GM21515 (cell line): ENCODE results near the gene FAM171A1.
"Not testable (repeated sequence)": the region's sequence is repeated elsewhere in the genome, so short reads cannot be mapped to it uniquely, and the experiment has no call there.

Source experiments
- ATAC-seq: cut with Tn5 transposase; IDR thresholded peaks from one replicate; pipeline ENCODE4 v1.9.1; 2021; ENCODE audit not compliant: unreplicated experiment

Gene FAM171A1

DNA sequence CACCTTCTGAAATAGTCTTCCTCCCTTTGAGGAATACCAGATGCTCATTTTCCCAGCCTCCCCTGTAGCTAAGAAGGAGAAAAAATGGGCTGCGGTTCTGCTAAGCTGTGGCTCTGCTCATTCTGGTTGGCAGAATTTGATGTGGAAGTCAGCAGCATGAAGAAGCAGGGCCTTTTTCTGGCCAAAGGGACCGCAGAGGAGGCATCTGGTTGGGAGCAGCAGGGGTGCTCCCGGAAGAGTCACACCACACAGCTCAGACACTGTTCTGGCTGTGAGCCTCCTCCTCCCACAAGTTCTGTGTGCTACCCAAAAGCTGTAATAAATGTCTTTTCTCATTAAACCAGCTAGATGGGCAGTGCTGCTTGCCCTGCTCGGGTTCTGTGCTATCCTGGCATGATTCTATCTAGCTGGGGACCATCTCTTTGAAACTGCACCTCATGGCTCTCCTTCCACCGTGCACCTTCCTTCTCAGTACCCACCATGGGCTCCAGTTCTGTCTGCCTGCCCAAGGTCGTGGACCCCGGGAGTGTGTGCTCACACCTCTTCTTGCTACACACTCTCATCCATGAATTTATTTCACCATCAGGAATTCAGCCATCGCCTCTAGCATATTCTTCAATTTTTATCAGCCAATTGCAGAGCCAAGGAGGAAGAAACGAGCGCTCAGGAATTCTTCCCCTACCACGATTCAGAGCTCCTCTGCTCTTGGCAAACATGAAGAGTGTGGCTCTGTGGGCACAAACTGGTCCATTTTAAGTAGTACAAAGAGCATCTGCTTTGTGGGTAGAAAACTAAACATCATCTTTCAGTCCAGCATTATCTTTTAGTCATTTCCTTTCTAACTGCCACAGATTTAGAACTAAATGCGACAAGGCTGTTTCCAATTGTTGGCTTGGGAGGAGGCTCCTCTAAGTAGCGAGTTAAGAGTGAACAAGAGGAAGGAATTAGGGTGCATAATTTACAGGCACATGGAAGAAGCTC lies 76.9 kb downstream of the FAM171A1 start:
- ATAC-seq, result no peak

DNA sequence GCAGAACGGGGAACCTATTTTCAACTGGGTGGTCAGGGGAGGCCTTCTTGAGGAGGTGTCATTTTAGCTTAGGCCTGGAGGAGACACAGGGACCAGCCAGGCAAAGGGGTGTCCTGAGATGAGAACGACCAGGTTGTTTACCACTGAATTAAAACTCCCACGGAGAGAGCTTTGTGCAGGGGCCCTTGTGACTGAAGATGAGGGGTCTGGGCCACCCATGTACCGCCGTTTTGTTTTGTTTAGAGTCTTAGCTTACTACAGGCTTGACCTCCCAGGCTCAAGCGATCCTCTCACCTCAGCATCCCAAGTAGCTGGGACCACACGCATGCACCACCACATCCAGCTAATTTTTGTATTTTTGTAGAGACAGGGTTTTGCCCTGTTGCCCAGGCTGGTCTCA lies 80.4 kb downstream of the FAM171A1 start:
- no peak for ATAC-seq

DNA sequence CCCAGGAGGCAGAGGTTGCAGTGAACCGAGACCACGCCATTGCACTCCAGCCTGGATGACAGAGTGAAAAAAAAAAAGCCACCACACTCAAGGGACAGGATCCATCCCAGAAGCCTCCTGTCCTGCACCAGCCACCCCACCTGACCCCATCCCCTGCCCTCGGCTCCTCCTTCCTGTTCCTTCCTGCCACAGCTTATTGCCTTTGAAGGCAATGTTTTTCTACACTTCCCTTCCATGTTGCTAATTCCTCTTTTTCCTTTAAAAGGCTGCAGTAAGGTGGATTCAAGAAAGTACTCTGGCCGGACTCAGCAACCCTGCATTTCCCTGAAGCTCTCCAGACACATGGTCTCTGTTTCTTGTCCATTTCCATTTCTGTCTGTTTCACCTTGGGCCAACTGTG lies 80.9 kb downstream of the FAM171A1 start:
- ATAC-seq, result no peak

DNA sequence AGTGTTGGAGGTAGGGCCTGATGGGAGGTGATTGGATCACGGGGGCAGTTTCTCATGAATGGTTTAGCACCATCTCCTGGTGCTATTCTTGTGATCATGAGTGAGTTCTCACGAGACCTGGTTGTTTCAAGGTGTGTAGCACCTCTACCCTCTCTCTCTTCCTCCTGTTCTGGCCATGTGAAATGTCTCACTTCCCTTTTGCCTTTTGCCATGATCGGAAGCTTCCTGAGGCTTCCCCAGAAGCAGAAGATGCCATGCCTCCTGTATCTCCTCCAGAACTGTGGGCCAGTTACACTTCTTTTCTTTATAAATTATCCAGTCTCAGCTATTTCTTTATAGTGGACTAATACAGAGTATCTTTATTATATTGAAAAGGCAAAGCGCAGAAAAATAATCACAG lies 90.1 kb downstream of the FAM171A1 start:
- ATAC-seq, result no peak

DNA sequence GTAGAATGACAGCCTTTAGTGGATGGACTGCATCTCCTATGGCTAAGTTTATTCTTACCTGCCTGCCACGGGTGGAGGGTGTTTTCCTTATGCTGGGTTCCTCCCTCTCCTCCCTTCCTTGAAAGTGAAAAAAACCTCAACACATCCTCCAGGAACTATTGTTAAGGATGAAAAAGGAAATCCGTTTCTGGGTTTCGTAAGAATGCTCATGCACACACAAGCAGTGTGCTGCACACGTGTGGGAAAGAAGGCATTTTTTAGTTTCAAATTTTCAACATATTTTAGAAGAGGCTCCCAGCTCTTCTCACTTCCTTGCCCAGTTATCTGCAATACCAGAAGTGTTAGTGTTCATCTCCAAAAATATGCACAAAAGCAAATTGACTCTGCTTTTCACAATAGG lies 90.6 kb downstream of the FAM171A1 start:
- no peak for ATAC-seq

DNA sequence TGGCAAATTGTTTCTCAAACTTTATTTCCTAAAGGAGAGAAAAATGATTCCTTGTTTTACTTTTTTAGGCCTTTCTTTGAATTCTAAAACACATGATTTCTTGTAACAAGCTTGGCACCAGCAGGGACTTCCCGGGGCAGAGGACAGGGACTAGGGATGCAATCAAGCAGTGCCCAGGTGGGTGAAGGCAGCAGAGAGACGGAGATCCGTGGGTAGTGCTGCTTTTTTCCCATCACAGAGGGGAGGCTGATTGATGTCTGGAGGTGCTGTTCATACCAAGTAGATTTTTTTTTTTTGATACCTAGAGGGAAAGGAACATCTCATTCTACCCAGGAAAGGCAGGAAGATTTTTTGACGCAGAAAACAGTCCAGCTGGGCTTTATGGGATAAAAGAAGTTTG lies 91.9 kb downstream of the FAM171A1 start:
- ATAC-seq, result no peak

DNA sequence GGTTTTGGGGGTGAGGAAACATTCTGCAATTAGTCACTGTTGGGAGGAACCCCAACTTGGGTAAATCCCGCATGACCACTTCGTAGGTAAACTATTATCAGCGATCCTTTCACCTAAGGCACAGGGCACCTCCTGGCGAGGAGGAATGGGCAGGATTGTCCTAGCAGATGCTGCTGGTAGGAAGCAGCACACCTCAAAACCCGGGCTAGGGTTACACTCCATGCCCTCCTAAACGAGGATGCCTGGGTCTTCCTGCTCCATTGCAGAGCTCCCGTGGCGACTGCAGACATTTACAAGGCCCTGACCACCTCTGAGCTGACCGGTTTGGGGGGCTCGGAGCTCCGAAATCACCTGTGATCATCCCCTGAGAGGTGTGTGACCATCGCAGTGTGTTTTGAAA lies 92.3 kb downstream of the FAM171A1 start:
- no peak for ATAC-seq

DNA sequence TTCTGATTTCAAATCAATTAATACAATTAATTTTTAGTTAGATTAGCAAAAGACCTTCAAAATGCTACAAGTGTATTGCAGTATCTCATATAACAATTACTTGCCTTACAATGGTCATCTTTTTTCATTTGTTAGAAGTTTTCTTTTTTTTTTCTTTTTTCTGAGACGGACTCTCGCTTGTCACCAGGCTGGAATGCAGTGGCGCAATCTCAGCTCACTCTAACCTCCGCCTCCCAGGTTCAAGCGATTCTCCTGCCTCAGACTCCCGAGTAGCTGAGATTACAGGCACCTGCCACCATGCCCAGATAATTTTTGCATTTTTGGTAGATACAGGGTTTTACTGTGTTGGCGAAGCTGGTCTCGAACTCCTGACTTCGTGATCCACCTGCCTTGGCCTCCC lies 95.0 kb downstream of the FAM171A1 start:
- ATAC-seq, result not testable (repeated sequence)

DNA sequence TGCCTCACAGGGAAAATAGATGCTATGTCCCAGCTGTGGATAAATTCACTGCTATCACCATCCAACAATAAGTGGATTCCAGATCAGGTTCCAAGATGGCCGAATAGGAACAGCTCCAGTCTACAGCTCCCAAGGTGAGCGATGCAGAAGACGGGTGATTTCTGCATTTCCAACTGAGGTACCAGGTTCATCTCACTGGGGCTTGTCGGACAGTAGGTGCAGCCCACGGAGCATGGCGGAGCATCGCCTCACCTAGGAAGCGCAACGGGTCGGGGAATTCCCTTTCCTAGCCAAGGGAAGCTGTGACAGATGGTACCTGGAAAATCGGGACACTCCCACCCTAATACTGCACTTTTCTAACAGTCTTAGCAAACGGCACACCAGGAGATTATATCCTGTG lies 101.3 kb downstream of the FAM171A1 start:
- ATAC-seq, result not testable (repeated sequence)

DNA sequence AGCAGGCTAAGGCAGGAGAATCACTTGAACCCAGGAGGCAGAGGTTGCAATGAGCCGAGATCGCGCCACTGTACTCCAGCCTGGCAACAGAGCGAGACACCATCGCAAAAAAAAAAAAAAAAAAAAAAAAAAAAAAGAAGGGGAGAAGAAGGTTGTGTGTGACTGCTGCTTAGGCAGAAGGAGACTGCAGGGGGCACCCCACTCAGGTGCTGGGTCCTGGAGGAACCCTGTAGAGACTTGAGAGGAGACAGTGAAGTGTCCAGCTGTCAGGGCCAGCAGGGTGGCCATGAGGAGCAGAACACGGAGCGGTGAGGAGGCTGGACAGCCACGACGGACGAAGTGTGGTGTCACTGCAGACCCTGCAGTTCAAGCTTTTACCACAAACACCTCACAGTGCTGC lies 103.6 kb downstream of the FAM171A1 start:
- no peak for ATAC-seq

DNA sequence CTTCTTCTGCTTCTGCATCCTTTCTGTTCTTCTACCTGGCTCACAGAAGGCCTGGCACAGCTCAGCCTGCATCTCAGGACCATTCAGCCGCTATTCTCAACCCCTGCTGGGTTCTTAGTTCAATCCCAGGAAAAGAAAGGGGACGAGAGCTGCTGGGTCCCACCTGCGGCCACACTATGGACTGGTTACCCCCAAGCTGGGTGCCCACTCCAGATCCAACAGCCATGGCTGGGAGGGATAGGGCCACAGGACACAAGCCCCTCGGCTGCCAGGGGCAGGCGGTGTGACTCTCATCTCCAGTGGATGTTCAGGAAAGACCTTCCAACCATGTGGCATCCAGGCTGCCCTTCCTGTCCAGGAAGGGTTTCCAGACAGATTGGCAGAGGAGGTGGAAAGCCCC lies 105.0 kb downstream of the FAM171A1 start:
- ATAC-seq, result no peak

DNA sequence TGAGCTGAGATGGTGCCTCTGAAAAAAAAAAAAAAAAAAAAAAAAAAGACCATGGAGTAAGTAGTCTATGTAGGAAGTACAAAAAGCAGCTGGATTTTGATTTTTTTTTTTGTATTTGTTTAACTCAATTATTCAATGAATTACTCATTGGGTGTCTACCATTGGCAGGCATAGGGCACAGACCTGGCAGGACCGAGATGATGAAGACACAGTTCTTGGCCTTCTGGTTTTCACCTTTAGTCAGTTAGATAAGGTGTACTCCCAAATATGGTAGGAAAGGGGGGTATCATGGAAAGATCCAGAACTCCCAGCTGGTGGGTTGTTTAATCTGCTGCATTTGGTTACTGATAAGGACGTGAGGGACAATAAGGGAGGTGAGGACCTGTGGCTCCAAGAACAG lies 105.5 kb downstream of the FAM171A1 start:
- ATAC-seq, result no peak

DNA sequence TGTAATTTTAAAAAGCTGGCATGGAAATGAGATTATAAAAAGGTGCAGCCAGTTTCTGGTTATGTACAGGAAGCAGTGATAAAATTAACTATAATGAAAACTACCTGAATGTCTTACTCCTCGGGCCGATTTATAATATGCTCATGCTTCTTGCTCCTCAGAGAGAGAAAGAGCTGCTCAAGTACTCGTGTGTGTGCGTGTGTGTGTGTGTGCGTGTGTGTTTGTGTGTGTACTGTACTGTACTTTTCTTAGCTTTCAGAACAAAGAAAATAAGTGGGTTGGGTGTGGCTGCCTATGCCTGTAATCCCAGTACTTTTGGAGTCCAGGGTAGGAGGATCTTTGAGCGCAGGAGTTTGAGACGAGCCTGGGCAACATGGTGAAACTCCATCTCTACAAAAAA lies 106.0 kb downstream of the FAM171A1 start:
- ATAC-seq, result no peak

DNA sequence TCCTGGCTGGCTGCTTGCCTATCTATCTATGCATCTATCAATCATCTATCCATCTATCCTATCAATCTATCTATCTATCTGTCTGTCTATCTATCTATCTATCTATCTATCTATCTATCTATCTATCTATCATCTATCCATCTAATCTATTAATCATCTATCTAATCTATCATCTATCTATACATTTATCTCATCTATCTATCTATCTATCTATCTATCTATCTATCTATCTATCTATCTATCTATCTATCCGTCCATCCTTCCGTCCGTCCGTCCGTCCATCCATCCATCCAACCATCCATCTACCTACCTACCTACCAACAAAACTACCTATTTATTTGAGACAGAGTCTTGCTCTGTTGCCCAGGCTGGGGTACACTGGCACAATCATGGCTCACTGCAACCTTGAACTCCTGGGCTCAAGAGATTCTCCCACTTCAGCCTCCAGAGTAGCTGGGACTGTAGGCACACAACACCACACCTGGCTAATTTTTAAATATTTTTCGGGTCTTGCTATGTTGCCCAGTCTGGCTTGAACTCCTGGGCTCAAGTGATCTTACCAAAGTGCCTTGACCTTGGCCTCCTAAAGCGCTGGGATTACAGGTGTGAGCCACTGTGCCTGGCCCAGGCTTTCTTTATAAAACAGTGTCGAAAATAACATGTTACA lies 107.3 kb downstream of the FAM171A1 start:
- no peak for ATAC-seq

DNA sequence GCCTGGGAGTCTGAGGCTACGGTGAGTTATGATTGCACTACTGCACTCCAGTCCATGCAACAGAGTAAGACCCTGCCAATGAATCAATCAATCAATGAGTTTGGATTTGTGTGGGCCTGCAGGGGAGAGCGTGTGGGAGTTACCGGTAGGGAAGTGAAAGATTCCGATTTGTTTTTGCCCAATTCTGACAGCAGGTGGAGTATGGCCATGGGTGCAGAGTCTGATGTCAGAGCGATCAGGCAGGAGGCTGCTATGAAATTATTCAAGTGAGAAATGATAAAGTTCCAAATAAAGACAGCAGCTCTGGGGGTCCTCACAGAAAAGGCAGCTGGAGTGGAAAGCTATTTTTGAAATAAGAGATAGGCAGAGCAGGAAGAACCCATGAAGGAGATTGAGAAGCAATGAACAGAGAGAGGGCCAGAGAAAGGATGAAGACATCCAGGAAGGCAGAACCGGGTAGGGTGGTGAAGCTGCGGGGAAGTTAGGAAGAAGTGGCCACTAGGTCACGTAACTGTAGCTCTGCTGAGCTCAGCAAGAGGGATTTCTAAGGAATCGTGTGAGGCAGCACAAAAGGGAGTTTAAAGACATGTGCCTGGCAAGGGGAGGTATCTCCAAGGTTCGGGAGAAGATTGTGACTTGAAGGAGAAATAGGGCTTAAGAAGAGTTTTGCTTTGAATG lies 108.9 kb downstream of the FAM171A1 start:
- ATAC-seq, result no peak

DNA sequence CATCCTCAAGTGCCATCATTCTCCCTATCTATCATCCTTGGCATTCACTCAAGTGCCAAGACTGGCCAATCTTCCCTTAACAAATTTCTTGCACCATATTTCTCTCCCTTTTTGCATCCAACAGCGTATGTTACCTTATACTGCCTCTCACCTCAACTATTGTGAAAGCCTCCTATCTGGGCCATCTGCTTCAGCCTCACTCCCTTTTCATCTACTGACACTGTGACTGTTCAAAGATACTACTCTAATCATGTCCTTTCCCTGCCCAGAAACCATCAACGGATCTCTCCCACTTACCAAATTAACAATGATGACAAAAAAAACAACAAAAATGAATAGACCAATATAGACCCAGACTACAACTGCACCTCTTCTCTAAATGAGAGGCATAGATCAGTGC lies 112.0 kb downstream of the FAM171A1 start:
- ATAC-seq, result no peak

DNA sequence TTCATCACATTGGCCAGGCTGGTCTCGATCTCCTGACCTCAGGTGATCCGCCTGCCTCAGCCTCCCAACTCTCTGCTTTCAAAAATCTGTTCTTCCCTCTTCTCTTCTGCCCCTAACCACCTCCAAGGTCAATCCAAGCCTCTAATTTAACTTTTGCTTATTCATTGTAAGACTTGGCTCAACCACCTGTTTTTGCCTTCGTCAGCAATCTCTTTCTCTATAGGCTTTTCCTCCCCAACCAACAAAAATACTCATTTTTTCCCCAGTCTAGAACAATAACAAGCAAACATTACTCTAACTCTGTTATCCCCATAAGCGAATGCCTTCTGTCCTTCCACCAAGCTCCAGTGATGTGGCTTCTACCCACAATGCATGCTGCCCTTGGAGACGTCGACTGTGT lies 112.8 kb downstream of the FAM171A1 start:
- ATAC-seq, result no peak

DNA sequence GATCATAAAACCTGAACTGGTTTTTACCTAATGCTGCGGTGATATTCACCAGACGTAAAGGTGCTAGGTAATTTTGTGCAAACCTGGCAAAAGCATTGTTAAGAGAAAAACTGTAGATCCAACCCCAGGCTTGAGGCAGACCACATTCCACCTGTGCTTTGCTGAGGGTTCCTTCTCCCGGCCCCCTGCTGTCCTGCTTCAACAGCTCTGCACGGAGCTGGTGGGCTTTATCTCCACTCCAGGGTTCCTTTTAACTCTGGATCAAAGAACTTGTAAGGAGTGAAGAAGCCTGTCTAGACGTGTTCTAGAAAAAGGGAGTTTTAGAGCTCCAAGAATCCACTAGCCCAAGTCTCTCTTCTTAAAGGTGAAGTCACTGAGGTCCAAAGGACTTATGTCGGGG lies 115.1 kb downstream of the FAM171A1 start:
- ATAC-seq, result no peak

DNA sequence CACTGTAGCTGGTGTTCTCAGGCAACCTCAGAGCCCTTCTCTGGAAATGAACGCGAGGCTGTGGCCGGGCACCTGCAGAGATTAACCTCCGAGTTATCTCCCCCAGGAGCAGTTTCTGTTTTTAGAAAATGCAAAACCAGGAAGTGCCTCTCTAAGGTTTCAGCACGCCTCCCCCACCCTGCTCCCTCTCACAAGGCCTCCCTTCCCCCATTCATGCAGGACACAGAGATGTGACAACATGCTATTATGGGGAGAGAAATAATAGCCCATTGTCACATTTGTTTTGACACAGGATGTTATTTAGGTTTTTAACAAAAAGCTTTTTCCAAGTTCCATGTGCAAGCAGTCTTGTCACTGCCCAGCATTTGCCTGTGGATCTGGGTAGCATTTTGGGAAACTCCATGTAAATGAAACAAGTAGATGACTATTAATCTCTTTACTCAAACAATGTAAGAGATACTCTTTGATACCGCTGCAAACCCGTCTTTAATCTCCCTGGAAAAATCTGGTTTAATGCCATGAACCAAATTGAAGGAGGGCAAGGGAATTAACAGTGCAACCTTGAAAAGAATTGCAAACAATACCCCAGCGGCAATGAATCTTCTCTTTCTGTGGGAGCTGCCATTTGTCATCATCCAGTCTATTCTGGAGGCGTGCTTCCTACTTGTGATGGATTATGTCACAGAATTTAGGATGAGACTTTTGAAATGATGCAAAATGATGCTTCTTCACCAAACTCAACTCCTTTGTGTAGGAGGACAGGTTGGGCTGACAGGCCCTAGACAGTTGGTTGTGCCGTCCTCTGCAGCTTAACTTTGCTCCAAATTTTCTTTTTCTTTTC lies 116.1 kb downstream of the FAM171A1 start:
- ATAC-seq, result no peak

DNA sequence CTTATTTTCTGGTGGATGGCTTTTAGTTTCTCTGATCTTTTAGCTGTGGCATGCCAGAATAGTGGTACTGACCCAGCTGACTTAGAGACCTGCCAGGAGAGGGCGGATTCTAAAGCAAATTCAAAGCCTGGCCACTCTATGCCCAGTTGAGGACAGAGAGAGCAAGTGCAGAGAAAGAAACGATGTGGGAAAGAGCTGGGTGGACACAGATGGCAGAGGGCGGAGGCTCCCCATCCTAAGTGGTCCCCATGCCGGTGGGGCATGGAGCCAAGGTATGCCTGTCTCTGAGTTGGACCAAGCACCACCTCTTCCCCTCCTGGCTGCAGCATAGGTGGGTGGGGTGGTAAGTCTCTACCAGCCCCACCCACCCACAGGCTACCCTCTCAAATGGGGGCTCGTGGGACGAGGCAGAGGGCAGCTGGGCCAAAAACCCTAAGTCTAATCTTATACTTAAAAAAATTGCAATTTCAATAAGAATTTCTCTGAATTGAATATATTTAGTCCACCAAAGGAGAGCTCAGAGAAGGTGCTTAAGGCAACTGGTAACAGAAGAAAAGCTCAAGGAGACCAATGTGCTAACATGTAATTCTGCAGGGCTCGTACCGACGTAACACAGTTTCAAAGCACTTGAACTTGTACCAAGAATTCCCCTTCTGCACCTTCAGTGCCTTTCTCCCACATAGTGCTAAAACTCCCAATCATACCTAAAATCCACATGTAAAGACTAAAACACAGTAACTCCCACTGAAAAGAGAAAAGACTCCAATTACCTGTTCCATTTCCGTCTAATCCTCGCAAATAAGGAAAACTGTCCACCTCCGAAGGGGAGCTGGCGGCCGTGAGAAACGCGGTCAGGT lies 116.9 kb downstream of the FAM171A1 start:
- no peak for ATAC-seq
